ENCODE measurements around the gene VPS36. TPM values are rescaled to one million over a fixed set of nuclear protein-coding genes. Genes with fewer than 3 reads are reported as not detected.

Gene VPS36
- total RNA-seq, 1 donor from 2014 or later = 45.0 TPM

GRCh38 chr13:52447354-52447753 is 3.1 kb downstream of the VPS36 start:
- intact Hi-C loops (cut with DNase I) = no loop called here
- H3K4me3 ChIP-seq = no peak overlapping the region
- H3K4me1 ChIP-seq = peaks cover 38% of the 10 kb centered on the region
- TF ChIP-seq CTCF (IDR thresholded peaks at IDR 0.05) = no peak
- DNase-seq (no peak), ATAC-seq (no peak)
- H3K27me3 ChIP-seq (ENCODE audit: low read depth) = no peaks in the 10 kb centered on the region
- no peak overlapping the region for H3K27ac ChIP-seq
- H3K9me3 ChIP-seq = no peaks in the 10 kb centered on the region
- no peaks in the 10 kb centered on the region for H3K36me3 ChIP-seq

- H3K36me3 ChIP-seq = peaks cover 9% of the 10 kb centered on the region
- no peak for ATAC-seq
- intact Hi-C loops (cut with DNase I) = no loop called here
- H3K9me3 ChIP-seq = no peaks in the 10 kb centered on the region
- no peak for DNase-seq
- no peak for TF ChIP-seq CTCF (IDR thresholded peaks at IDR 0.05)
- H3K4me1 ChIP-seq = peaks cover 38% of the 10 kb centered on the region
- H3K4me3 ChIP-seq = no peak overlapping the region
- H3K27me3 ChIP-seq (ENCODE audit: low read depth) = no peaks in the 10 kb centered on the region
- no peak overlapping the region for H3K27ac ChIP-seq
These were observed 4.2 kb downstream of the VPS36 start for GRCh38 chr13:52446265-52446664.

- H3K36me3 ChIP-seq = peaks cover 81% of the 10 kb centered on the region
- DNase-seq = no peak
- TF ChIP-seq CTCF (IDR thresholded peaks at IDR 0.05) = no peak
- H3K4me3 ChIP-seq = no peak overlapping the region
- no peak overlapping the region for H3K27ac ChIP-seq
- intact Hi-C loops (cut with DNase I) = no loop called here
- no peaks in the 10 kb centered on the region for H3K27me3 ChIP-seq (ENCODE audit: low read depth)
- peaks cover 11% of the 10 kb centered on the region for H3K4me1 ChIP-seq
- H3K9me3 ChIP-seq = no peaks in the 10 kb centered on the region
- no peak for ATAC-seq
These were observed 18.0 kb downstream of the VPS36 start for GRCh38 chr13:52432456-52432855.

GRCh38 chr13:52428295-52428694 is 22.1 kb downstream of the VPS36 start:
- DNase-seq = no peak
- intact Hi-C loops (cut with DNase I) = no loop called here
- peaks cover 5% of the 10 kb centered on the region for H3K4me1 ChIP-seq
- no peaks in the 10 kb centered on the region for H3K27me3 ChIP-seq (ENCODE audit: low read depth)
- H3K27ac ChIP-seq = no peak overlapping the region
- ATAC-seq = peak in 1 of 2 donors; percentile 73
- TF ChIP-seq CTCF (IDR thresholded peaks at IDR 0.05) = no peak
- H3K9me3 ChIP-seq = no peaks in the 10 kb centered on the region
- no peak overlapping the region for H3K4me3 ChIP-seq
- H3K36me3 ChIP-seq = peaks cover 85% of the 10 kb centered on the region

- Histone ChIP-seq H3K4me1 (no peaks in the 10 kb centered on the region), H3K27me3 (ENCODE audit: low read depth) (no peaks in the 10 kb centered on the region), H3K36me3 (peaks cover 99% of the 10 kb centered on the region), H3K9me3 (no peaks in the 10 kb centered on the region), H3K27ac (no peak overlapping the region), H3K4me3 (no peak overlapping the region)
- no peak for TF ChIP-seq CTCF (IDR thresholded peaks at IDR 0.05)
- ATAC-seq (no peak), DNase-seq (no peak)
- intact Hi-C loops (cut with DNase I) = no loop called here
These were observed 29.2 kb downstream of the VPS36 start for GRCh38 chr13:52421216-52421615.

- ATAC-seq = no peak
- Histone ChIP-seq H3K27ac (no peak overlapping the region), H3K9me3 (no peaks in the 10 kb centered on the region), H3K36me3 (peaks cover 99% of the 10 kb centered on the region), H3K27me3 (ENCODE audit: low read depth) (no peaks in the 10 kb centered on the region), H3K4me3 (no peak overlapping the region), H3K4me1 (no peaks in the 10 kb centered on the region)
- DNase-seq = no peak
- TF ChIP-seq CTCF (IDR thresholded peaks at IDR 0.05) = no peak
- intact Hi-C loops (cut with DNase I) = no loop called here
These were observed 31.4 kb downstream of the VPS36 start for GRCh38 chr13:52419080-52419479.
